ENCODE measurements around the gene PNLIPRP3.

Gene PNLIPRP3

GRCh38 chr10:116511365-116511764 lies 83.7 kb downstream of the PNLIPRP3 start:
- no peak for DNase-seq

DNA sequence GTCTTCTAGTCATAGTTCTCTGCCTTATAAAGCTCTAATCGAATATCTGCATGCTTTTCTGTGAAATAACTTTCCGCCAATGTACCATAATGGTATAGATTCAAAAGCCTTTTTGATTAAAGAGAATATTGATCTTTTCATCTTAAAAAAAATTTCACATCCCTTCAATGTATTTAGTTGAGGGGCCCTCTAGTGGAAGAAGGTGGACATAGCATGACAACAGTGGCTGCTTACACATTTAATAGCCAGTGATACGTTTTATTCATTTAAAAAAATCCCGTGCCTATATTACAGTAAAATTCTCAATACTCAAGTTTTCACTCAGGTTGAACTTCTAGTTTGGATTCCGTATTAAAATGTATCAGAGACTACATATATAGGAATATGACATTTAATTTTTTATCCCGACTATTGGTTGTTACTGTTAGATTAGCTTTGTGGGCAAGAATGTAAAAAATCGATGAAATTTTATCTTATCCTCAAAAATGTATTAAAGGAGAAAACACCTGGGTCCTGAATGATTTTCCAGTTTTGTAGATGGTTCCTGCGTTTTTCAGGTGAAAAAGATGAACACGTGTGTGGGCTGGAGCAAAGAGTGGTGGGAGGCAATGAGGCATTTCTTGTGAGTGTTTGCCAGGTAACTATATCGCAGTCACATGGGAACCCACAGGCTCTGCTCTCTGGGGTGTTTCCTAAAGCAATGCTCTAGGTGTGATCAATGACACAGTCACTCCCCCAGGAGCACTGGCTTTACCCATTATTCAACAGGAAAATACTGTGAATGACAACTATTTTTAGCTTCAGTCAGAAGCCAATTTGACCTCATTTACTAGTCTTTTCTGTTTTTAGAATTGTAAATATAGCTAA lies 94.0 kb downstream of the PNLIPRP3 start:
- peak; percentile 51 to 64 (median 62) for DNase-seq

DNA sequence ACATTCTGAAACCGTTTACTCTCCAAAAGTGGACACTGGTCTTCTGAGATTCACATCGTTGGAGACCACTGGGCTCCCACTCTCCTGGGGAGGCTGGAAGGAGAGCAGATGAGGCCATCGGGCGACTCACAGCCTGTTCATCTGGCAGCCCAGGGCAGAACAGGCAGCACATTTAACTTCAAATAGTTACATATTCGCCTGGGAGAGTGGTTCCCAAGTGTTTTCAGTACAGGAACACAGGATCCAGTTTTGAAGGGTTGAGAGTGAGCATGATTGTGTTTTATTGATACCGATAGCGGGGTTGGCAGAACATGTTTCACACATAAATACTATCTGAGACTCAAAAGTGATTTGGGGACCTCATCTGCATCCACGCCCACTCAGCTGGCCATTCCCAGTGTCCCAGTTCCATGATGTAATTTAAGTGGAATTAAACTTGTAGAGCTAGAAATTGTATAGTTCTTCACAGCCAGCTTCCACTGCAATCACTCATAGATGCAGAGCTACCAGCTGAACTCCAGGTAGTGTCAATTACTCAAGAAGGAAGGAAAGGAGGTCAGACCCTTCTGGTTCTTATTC lies 95.2 kb downstream of the PNLIPRP3 start:
- no peak for DNase-seq

- no peak for DNase-seq
Observed at GRCh38 chr10:116524736-116525135, 97.1 kb downstream of the PNLIPRP3 start.

- DNase-seq = no peak
Observed at GRCh38 chr10:116526219-116526618, 98.6 kb downstream of the PNLIPRP3 start.

Data from suppressor macrophage (primary cell).